Measurements from ENCODE around the gene CENPT. TPM values are rescaled to one million over a fixed set of nuclear protein-coding genes. Genes with fewer than 3 reads are reported as not detected.

The CENPT gene
- total and polyA plus RNA-seq, 2 of the 13 experiments (the other 11 are each of a cell fraction or from before 2014, with no cell fraction given) = 40.9 to 43.3 TPM

DNA sequence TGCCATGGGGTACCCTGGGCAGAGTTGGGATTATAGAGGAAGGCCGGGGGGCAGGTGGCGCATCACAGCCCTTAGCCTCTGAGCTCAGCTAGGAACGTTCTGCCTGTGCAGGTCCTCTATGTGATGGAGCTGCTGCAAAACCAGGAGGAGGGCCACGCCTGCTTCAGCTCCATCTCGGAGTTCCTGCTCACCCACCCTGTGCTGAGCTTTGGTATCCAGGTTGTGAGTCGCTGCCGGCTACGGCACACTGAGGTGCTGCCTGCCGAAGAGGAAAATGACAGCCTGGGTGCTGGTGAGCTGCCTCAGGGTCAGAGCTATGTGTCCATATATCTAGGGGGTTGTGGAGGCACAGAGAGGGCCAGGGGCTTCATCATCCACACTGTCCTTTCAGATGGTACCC lies 31.4 kb upstream of the CENPT start:
- H3K27me3 ChIP-seq (ENCODE audit: control insufficient read depth in 1 of 2, insufficient read depth in 2 of 2, low read length in 2 of 2) = no peaks in the 10 kb centered on the region; a peak in 1 of 5 replicates
- no peak overlapping the region for H2AFZ ChIP-seq (ENCODE audit: low read length)
- H3K36me3 ChIP-seq (replicated peaks in 1 of 2; ENCODE audit: control insufficient read depth in 1 of 2, insufficient read depth in 2 of 2, low read length in 2 of 2) = peaks cover 61 to 89% of the 10 kb centered on the region in 2 experiments
- ATAC-seq (no peak), FAIRE-seq (no peak), DNase-seq (ENCODE audit: low spot score) (no peak)
- ChIA-PET POLR2A (no interaction called here), CTCF (ENCODE audit: low intra/inter-chr PET ratio, low total read pairs) (no interaction called here)
- H3K4me1 ChIP-seq (ENCODE audit: insufficient read depth, low read length) = peaks cover 42% of the 10 kb centered on the region
- H3K27ac ChIP-seq (ENCODE audit: extremely low read length, insufficient read depth, low read length) = no peak overlapping the region
- H3K79me2 ChIP-seq (ENCODE audit: insufficient read depth, low read length) = peaks cover 23% of the 10 kb centered on the region
- H3K4me3 ChIP-seq (replicated peaks in 1 of 3; ENCODE audit: insufficient read depth in 1 of 3, low read depth in 2 of 3, low read length in 3 of 3) = no peak overlapping the region
- intact Hi-C loops (cut with micrococcal nuclease; ENCODE audit: unreplicated experiment) (no loop called here), in situ Hi-C loops (cut with HindIII; ENCODE audit: extremely low pct_ligation_motif_present, low pct_unique_long_range_greater_than_20kb) (no loop called here)
- TF ChIP-seq POLR2G (IDR thresholded peaks at IDR 0.05; ENCODE audit: low read depth, low read length) = no peak
- H4K20me1 ChIP-seq (ENCODE audit: insufficient read depth, low read length) = peaks cover 15% of the 10 kb centered on the region
- no peak overlapping the region for H3K4me2 ChIP-seq (ENCODE audit: low read depth, low read length)
- no TSS peak for BruUV-seq (replicated peaks)
- H3K9me3 ChIP-seq (ENCODE audit: low read length) = no peaks in the 10 kb centered on the region
- WGBS (ENCODE audit: low lambda C conversion rate) = 100% methylated on average over 5 of the region's 9 CpGs
- no peak overlapping the region for H3K9ac ChIP-seq (ENCODE audit: insufficient read depth, low read depth, low read length)

DNA sequence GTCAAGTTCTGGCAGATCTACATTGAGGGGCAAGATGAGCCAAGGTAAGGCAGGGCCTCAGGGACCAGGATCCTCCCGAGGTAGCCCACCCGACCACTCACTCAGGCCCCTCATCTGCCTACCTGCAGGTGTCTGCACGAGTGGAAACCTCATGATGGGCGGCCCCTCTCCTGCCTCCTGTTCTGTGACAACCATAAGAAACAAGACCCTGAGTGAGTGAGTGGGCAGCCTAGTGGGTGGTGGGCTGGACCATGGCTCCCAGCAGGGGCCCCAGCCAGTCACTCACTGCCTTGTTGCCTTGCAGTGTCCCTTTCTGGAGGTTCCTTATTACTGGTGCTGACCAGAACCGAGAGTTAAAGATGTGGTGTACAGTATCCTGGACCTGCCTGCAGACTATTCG lies 30.7 kb upstream of the CENPT start:
- in situ Hi-C loops (cut with HindIII; ENCODE audit: extremely low pct_ligation_motif_present, low pct_unique_long_range_greater_than_20kb) (no loop called here), intact Hi-C loops (cut with micrococcal nuclease; ENCODE audit: unreplicated experiment) (no loop called here)
- 94% methylated on average over 6 of the region's 6 CpGs for WGBS (ENCODE audit: low lambda C conversion rate)
- ChIA-PET POLR2A (no interaction called here), CTCF (ENCODE audit: low intra/inter-chr PET ratio, low total read pairs) (no interaction called here)
- no peak for DNase-seq (ENCODE audit: low spot score)
- no peak overlapping the region for H3K4me3 ChIP-seq (replicated peaks in 1 of 3; ENCODE audit: insufficient read depth in 1 of 3, low read depth in 2 of 3, low read length in 3 of 3)
- BruUV-seq (replicated peaks) = no TSS peak
- H3K27me3 ChIP-seq (ENCODE audit: control insufficient read depth in 1 of 2, insufficient read depth in 2 of 2, low read length in 2 of 2) = no peaks in the 10 kb centered on the region; a peak in 1 of 5 replicates
- H3K79me2 ChIP-seq (ENCODE audit: insufficient read depth, low read length) = peaks cover 29% of the 10 kb centered on the region
- H3K4me1 ChIP-seq (ENCODE audit: insufficient read depth, low read length) = peaks cover 38% of the 10 kb centered on the region
- ATAC-seq = no peak
- no peak for FAIRE-seq
- H3K27ac ChIP-seq (ENCODE audit: extremely low read length, insufficient read depth, low read length) = no peak overlapping the region
- H2AFZ ChIP-seq (ENCODE audit: low read length) = no peak overlapping the region
- no peak overlapping the region for H3K4me2 ChIP-seq (ENCODE audit: low read depth, low read length)
- H3K36me3 ChIP-seq (replicated peaks in 1 of 2; ENCODE audit: control insufficient read depth in 1 of 2, insufficient read depth in 2 of 2, low read length in 2 of 2) = peaks cover 58 to 82% of the 10 kb centered on the region in 2 experiments
- H4K20me1 ChIP-seq (ENCODE audit: insufficient read depth, low read length) = peaks cover 15% of the 10 kb centered on the region
- no peak overlapping the region for H3K9ac ChIP-seq (ENCODE audit: insufficient read depth, low read depth, low read length)
- H3K9me3 ChIP-seq (ENCODE audit: low read length) = no peaks in the 10 kb centered on the region
- TF ChIP-seq POGZ (CRISPR knock-in tag; IDR thresholded peaks at IDR 0.05) (no peak), ELF3 (CRISPR knock-in tag; IDR thresholded peaks at IDR 0.05) (no peak), FOXP1 (IDR thresholded peaks at IDR 0.05) (no peak), FOXP1 (CRISPR knock-in tag; IDR thresholded peaks at IDR 0.05) (no peak), RCOR2 (CRISPR knock-in tag; IDR thresholded peaks at IDR 0.05) (no peak), PLRG1 (conservative IDR thresholded peaks at IDR 0.05) (no peak), SALL2 (CRISPR knock-in tag; IDR thresholded peaks at IDR 0.05) (no peak), SSRP1 (CRISPR knock-in tag; IDR thresholded peaks at IDR 0.05) (no peak), ZFP37 (CRISPR knock-in tag; IDR thresholded peaks at IDR 0.05; ENCODE audit: borderline replicate concordance) (no peak), GLI4 (CRISPR knock-in tag; IDR thresholded peaks at IDR 0.05; ENCODE audit: borderline replicate concordance) (no peak)
- TF ChIP-seq, protein P1, sequence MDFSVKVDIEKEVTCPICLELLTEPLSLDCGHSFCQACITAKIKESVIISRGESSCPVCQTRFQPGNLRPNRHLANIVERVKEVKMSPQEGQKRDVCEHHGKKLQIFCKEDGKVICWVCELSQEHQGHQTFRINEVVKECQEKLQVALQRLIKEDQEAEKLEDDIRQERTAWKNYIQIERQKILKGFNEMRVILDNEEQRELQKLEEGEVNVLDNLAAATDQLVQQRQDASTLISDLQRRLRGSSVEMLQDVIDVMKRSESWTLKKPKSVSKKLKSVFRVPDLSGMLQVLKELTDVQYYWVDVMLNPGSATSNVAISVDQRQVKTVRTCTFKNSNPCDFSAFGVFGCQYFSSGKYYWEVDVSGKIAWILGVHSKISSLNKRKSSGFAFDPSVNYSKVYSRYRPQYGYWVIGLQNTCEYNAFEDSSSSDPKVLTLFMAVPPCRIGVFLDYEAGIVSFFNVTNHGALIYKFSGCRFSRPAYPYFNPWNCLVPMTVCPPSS (IDR thresholded peaks at IDR 0.05) = no peak
- TF ChIP-seq, protein P2, sequence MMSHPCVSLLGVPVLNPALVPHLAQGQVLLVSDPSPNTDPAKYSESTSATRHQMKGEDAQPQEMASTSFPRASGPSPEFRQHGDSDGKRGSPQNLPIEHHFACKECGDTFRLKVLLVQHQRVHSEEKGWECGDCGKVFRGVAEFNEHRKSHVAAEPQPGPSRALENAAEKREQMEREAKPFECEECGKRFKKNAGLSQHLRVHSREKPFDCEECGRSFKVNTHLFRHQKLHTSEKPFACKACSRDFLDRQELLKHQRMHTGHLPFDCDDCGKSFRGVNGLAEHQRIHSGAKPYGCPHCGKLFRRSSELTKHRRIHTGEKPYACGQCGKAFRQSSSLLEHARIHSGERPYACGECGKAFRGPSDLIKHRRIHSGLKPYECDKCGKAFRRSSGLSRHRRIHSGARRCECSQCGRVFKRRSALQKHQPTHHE (CRISPR knock-in tag; IDR thresholded peaks at IDR 0.05; ENCODE audit: borderline replicate concordance) = no peak
- TF ChIP-seq, protein P3, sequence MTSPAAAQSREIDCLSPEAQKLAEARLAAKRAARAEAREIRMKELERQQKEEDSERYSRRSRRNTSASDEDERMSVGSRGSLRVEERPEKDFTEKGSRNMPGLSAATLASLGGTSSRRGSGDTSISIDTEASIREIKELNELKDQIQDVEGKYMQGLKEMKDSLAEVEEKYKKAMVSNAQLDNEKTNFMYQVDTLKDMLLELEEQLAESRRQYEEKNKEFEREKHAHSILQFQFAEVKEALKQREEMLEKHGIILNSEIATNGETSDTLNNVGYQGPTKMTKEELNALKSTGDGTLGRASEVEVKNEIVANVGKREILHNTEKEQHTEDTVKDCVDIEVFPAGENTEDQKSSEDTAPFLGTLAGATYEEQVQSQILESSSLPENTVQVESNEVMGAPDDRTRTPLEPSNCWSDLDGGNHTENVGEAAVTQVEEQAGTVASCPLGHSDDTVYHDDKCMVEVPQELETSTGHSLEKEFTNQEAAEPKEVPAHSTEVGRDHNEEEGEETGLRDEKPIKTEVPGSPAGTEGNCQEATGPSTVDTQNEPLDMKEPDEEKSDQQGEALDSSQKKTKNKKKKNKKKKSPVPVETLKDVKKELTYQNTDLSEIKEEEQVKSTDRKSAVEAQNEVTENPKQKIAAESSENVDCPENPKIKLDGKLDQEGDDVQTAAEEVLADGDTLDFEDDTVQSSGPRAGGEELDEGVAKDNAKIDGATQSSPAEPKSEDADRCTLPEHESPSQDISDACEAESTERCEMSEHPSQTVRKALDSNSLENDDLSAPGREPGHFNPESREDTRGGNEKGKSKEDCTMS (CRISPR knock-in tag; conservative IDR thresholded peaks at IDR 0.05) = no peak
- TF ChIP-seq, protein P4, sequence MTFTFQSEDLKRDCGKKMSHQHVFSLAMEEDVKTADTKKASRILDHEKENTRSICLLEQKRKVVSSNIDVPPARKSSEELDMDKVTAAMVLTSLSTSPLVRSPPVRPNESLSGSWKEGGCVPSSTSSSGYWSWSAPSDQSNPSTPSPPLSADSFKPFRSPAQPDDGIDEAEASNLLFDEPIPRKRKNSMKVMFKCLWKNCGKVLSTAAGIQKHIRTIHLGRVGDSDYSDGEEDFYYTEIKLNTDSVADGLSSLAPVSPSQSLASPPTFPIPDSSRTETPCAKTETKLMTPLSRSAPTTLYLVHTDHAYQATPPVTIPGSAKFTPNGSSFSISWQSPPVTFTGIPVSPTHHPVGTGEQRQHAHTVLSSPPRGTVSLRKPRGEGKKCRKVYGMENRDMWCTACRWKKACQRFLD (CRISPR knock-in tag; IDR thresholded peaks at IDR 0.05; ENCODE audit: borderline replicate concordance) = no peak
